ENCODE results near the gene UNC5A. TPM values are rescaled to one million over a fixed set of nuclear protein-coding genes. Genes with fewer than 3 reads are reported as not detected.

The UNC5A gene
- total and polyA plus RNA-seq, 2 of the 8 experiments (the other 6 are each of a cell fraction or from before 2014, with no cell fraction given): 4.0 to 7.6 TPM

GRCh38 chr5:176889321-176890280 lies 79.2 kb downstream of the UNC5A start:
- no peak overlapping the region for H2BK12ac ChIP-seq (ENCODE audit: low read depth, low read length)
- no peak for DNase-seq (ENCODE audit: low read depth in 1 of 2, low spot score in 2 of 2)
- no peak for TF ChIP-seq CHD2 (IDR thresholded peaks at IDR 0.05; ENCODE audit: low read length)
- TF ChIP-seq NANOG (IDR thresholded peaks at IDR 0.05; ENCODE audit: insufficient read depth, low read depth, low read length, poor library complexity, severe bottlenecking): no peak
- TF ChIP-seq EGR1 (IDR thresholded peaks at IDR 0.05; ENCODE audit: borderline replicate concordance, low read depth, low read length): no peak
- TF ChIP-seq SIX5 (IDR thresholded peaks at IDR 0.05; ENCODE audit: low read depth, low read length): no peak
- no peak for TF ChIP-seq BACH1 (IDR thresholded peaks at IDR 0.05; ENCODE audit: low read length)
- no peak for TF ChIP-seq GABPA (IDR thresholded peaks at IDR 0.05; ENCODE audit: borderline replicate concordance, insufficient read depth, low read length)
- no peak for TF ChIP-seq KDM5A (IDR thresholded peaks at IDR 0.05; ENCODE audit: low read length)
- H3K36me3 ChIP-seq (ENCODE audit: control insufficient read depth in 2 of 4, insufficient read depth in 4 of 4, low read length in 3 of 4): no peaks in the 10 kb centered on the region
- H3K14ac ChIP-seq (ENCODE audit: insufficient read length): no peak overlapping the region
- no peak overlapping the region for H3K4me3 ChIP-seq (ENCODE audit: extremely low read depth in 1 of 4, insufficient read depth in 2 of 4, low read depth in 3 of 4, low read length in 4 of 4)
- peak overlapping the region; percentile 32; the same call in 1 of the 2 replicates for H4K8ac ChIP-seq (ENCODE audit: extremely low read depth, insufficient read depth, low read length)
- no peak overlapping the region for H4K91ac ChIP-seq (replicated peaks; ENCODE audit: insufficient read length, low read length)
- no peak overlapping the region for H3K9ac ChIP-seq (replicated peaks in 1 of 4; ENCODE audit: extremely low read depth in 1 of 4, low read depth in 3 of 4, low read length in 3 of 4)
- no peak overlapping the region; the same call in 1 of the 2 replicates for H2BK5ac ChIP-seq (ENCODE audit: low read depth, low read length)
- H2BK15ac ChIP-seq (ENCODE audit: low read length): no peak overlapping the region
- no peak overlapping the region for H3K18ac ChIP-seq (ENCODE audit: extremely low read depth, low read length)
- no peaks in the 10 kb centered on the region for H3K4me1 ChIP-seq (replicated peaks in 1 of 4; ENCODE audit: control insufficient read depth in 3 of 4, insufficient read depth in 4 of 4, low read length in 3 of 4)
- no peak overlapping the region for H3K56ac ChIP-seq (replicated peaks; ENCODE audit: insufficient read length, low read depth, low read length)
- H3K79me2 ChIP-seq (ENCODE audit: control insufficient read depth in 1 of 2, insufficient read depth in 2 of 2, low read length in 2 of 2): no peaks in the 10 kb centered on the region
- ChIA-PET CTCF (ENCODE audit: partially characterized antibody) (interaction anchor here (1.7 to 1.9 kb wide), 2 partner anchors 10 to 19 kb away, joined by 5 to 6 read pairs; partner anchors contain the start of gene HK3), POLR2A (ENCODE audit: partially characterized antibody) (no interaction called here)
- H3K9me3 ChIP-seq (ENCODE audit: insufficient read depth in 2 of 2, low read depth in 1 of 2, low read length in 1 of 2): no peaks in the 10 kb centered on the region
- no peaks in the 10 kb centered on the region for H3K23me2 ChIP-seq (ENCODE audit: low read depth, low read length)
- H3K23ac ChIP-seq (ENCODE audit: insufficient read length): no peak overlapping the region
- H3K4ac ChIP-seq (replicated peaks; ENCODE audit: insufficient read length, low read depth, low read length): no peak overlapping the region
- no peaks in the 10 kb centered on the region for H3K79me1 ChIP-seq (ENCODE audit: low read depth, low read length)
- no peaks in the 10 kb centered on the region for H4K20me1 ChIP-seq (replicated peaks in 1 of 2; ENCODE audit: control insufficient read depth in 1 of 2, insufficient read depth in 2 of 2, low read length in 2 of 2)
- H2BK20ac ChIP-seq (ENCODE audit: low read length): no peak overlapping the region
- no peak overlapping the region for H2BK120ac ChIP-seq (replicated peaks; ENCODE audit: low read depth, low read length)
- no peak overlapping the region for H4K5ac ChIP-seq (ENCODE audit: insufficient read length, low read depth, low read length)
- 88% methylated on average over 24 of the region's 24 CpGs; no CpG with 5 or more reads in 1 of the 2 experiments for WGBS, 2 experiments (ENCODE audit: extremely low coverage in 1 of 2, insufficient coverage in 1 of 2, insufficient read length in 1 of 2, insufficient replicate concordance in 2 of 2, low coverage in 1 of 2, low lambda C conversion rate in 2 of 2, missing lambda C conversion rate in 1 of 2)
- H3K27me3 ChIP-seq (replicated peaks in 1 of 4; ENCODE audit: control insufficient read depth in 3 of 4, extremely low read depth in 1 of 4, insufficient read depth in 3 of 4, low read length in 3 of 4): no peaks in the 10 kb centered on the region
- no peak overlapping the region for H3K27ac ChIP-seq (ENCODE audit: low read depth, low read length)
- no peak overlapping the region for H2AFZ ChIP-seq (ENCODE audit: low read length)
- FAIRE-seq: no peak
- H3K4me2 ChIP-seq (ENCODE audit: insufficient read depth in 1 of 2, low read depth in 2 of 2, low read length in 2 of 2): no peak overlapping the region
- H2AK5ac ChIP-seq (ENCODE audit: low read depth, low read length): no peak overlapping the region

Data from H1 (cell line).